Astrocyte (in vitro differentiated cells and primary cell): Measurements from ENCODE around the gene KHK. TPM values are rescaled to one million over a fixed set of nuclear protein-coding genes. Genes with fewer than 3 reads are reported as not detected.

Experiments used
- DNase-seq: peaks from one replicate; pipeline ENCODE4 v3.0.0-alpha.2; 2010; ENCODE audit warnings: low read depth
- FAIRE-seq: peaks from 2 replicates; lab custom pipeline; 2011; peaks lifted over from hg19 to GRCh38; lab: Jason Lieb, UNC
- H2AFZ ChIP-seq: 2 replicates; pipeline ENCODE4 v1.6.0; 2012; ENCODE audit warnings: low read depth, low read length, inconsistent platforms
- H3K27ac ChIP-seq: 2 replicates; pipeline ENCODE4 v1.5.1; 2011; ENCODE audit warnings: low read depth, low read length, inconsistent platforms
- H3K27me3 ChIP-seq: 2 replicates; pipeline ENCODE4 v1.6.0; 2011; ENCODE audit warnings: low read length, inconsistent platforms; ENCODE audit not compliant: insufficient read depth
- H3K36me3 ChIP-seq: 2 replicates; pipeline ENCODE4 v1.5.1; 2011; ENCODE audit warnings: low read length, inconsistent platforms; ENCODE audit not compliant: insufficient read depth
- H3K4me1 ChIP-seq: 2 replicates; pipeline ENCODE4 v1.5.1; 2011; ENCODE audit warnings: low read length, inconsistent platforms; ENCODE audit not compliant: insufficient read depth
- H3K4me2 ChIP-seq: 2 replicates; pipeline ENCODE4 v1.6.0; 2012; ENCODE audit warnings: low read length, inconsistent platforms
- H3K4me3 ChIP-seq: 2 replicates; pipeline ENCODE4 v1.5.1; 2011; ENCODE audit warnings: low read depth, mild to moderate bottlenecking, low read length, inconsistent platforms; ENCODE audit not compliant: insufficient read depth
- H3K79me2 ChIP-seq: 2 replicates; pipeline ENCODE4 v1.6.0; 2012; ENCODE audit warnings: mild to moderate bottlenecking, low read length, inconsistent platforms; ENCODE audit not compliant: insufficient read depth
- H3K9ac ChIP-seq: 2 replicates; pipeline ENCODE4 v1.6.0; 2012; ENCODE audit warnings: mild to moderate bottlenecking, low read length, inconsistent platforms
- H3K9me3 ChIP-seq: 2 replicates; pipeline ENCODE4 v1.5.1; 2012; ENCODE audit warnings: low read depth, mild to moderate bottlenecking, low read length, inconsistent platforms; ENCODE audit not compliant: insufficient read depth
- H4K20me1 ChIP-seq: 2 replicates; pipeline ENCODE4 v1.6.0; 2012; ENCODE audit warnings: low read length, inconsistent platforms; ENCODE audit not compliant: insufficient read depth
- H3K27ac Mint-ChIP-seq: one replicate; pipeline ENCODE4 v1.8.0; 2021; ENCODE audit warnings: mild to moderate bottlenecking, mixed read lengths; ENCODE audit not compliant: unreplicated experiment
- H3K27me3 Mint-ChIP-seq: one replicate; pipeline ENCODE4 v1.8.0; 2021; ENCODE audit warnings: low read depth, mixed read lengths; ENCODE audit not compliant: unreplicated experiment
- H3K36me3 Mint-ChIP-seq: one replicate; pipeline ENCODE4 v1.8.0; 2021; ENCODE audit warnings: low read depth, mixed read lengths; ENCODE audit not compliant: unreplicated experiment
- H3K4me1 Mint-ChIP-seq: one replicate; pipeline ENCODE4 v1.8.0; 2021; ENCODE audit warnings: low read depth, mixed read lengths; ENCODE audit not compliant: unreplicated experiment
- H3K4me3 Mint-ChIP-seq: one replicate; pipeline ENCODE4 v1.8.0; 2021; ENCODE audit warnings: mild to moderate bottlenecking, moderate library complexity, mixed read lengths; ENCODE audit not compliant: unreplicated experiment
- H3K9me3 Mint-ChIP-seq: one replicate; pipeline ENCODE4 v1.8.0; 2021; ENCODE audit warnings: mild to moderate bottlenecking, mixed read lengths; ENCODE audit not compliant: unreplicated experiment
- CTCF ChIP-seq: IDR thresholded peaks from 2 replicates; pipeline ENCODE4 v1.5.1; 2011; ENCODE audit warnings: low read depth, mild to moderate bottlenecking, inconsistent platforms, low read length, moderate library complexity; ENCODE audit not compliant: insufficient read depth
- EZH2 ChIP-seq: IDR thresholded peaks from 2 replicates; pipeline ENCODE4 v1.6.1; 2012; ENCODE audit warnings: mild to moderate bottlenecking, low read length, inconsistent platforms; ENCODE audit not compliant: insufficient read depth
- total RNA-seq: library from RNA; stranded (reverse); gene quantifications from 2 replicates; pipeline ENCODE4 v1.2.1, GENCODE V29; 2021

The KHK gene
- total RNA-seq, 1 donor from 2014 or later = 0.95 TPM

GRCh38 chr2:27134781-27135477 is 48.4 kb downstream of the KHK start:
- H3K36me3 ChIP-seq = peaks cover 8% of the 10 kb centered on the region
- H3K4me3 ChIP-seq = peak overlapping the region; percentile 19
- H3K27me3 Mint-ChIP-seq = peaks cover 16% of the 10 kb centered on the region
- no peak for DNase-seq
- peaks cover 9% of the 10 kb centered on the region for H3K4me1 ChIP-seq
- no peak overlapping the region for H3K27ac ChIP-seq
- H3K9me3 Mint-ChIP-seq = no peaks in the 10 kb centered on the region
- H3K4me3 Mint-ChIP-seq = peak overlapping the region; percentile 93
- H3K9me3 ChIP-seq = no peaks in the 10 kb centered on the region
- H2AFZ ChIP-seq = peak overlapping the region; percentile 49
- no peak for FAIRE-seq
- no peak overlapping the region for H3K9ac ChIP-seq
- H3K27me3 ChIP-seq = peaks cover 6% of the 10 kb centered on the region
- H3K79me2 ChIP-seq = peaks cover 26% of the 10 kb centered on the region
- peaks cover 6% of the 10 kb centered on the region for H3K4me1 Mint-ChIP-seq
- no peak for TF ChIP-seq EZH2
- TF ChIP-seq CTCF = no peak
- peak overlapping the region; percentile 66 for H3K27ac Mint-ChIP-seq
- peak overlapping the region; percentile 94 for H3K4me2 ChIP-seq
- H4K20me1 ChIP-seq = peaks cover 34% of the 10 kb centered on the region
- H3K36me3 Mint-ChIP-seq = peaks cover 10% of the 10 kb centered on the region

DNA sequence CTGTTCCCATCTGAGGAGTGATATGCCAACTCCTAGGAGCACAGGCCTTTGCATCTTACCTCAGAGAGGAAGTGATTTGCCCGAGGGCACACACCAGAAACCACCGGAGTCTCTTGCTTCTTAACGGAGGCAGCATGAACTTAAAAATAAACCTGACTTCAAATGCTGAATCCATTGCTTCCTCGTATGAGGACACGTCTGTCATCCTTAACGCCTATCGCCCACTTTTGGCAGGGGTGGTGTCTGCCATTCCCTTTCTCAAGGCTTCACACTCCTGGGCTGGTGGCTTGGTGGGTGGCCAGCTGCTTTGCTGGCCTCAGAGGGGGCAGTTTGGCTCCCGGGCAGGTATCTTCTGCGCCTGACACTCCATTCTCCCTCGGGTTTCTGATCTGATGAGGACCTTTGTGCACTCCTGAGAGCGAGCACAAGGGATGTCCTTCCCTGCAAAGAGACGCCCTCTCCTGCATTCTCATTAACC is 48.9 kb downstream of the KHK start:
- H3K4me3 ChIP-seq = no peak overlapping the region
- H3K27me3 ChIP-seq = peaks cover 6% of the 10 kb centered on the region
- peaks cover 6% of the 10 kb centered on the region for H3K4me1 Mint-ChIP-seq
- H2AFZ ChIP-seq = no peak overlapping the region
- H3K27ac Mint-ChIP-seq = peak overlapping the region; percentile 66
- H3K79me2 ChIP-seq = peaks cover 26% of the 10 kb centered on the region
- DNase-seq (no peak), FAIRE-seq (no peak)
- H3K9me3 ChIP-seq = no peaks in the 10 kb centered on the region
- no peak overlapping the region for H3K27ac ChIP-seq
- H3K4me3 Mint-ChIP-seq = peak overlapping the region; percentile 93
- H3K36me3 Mint-ChIP-seq = peaks cover 10% of the 10 kb centered on the region
- H3K36me3 ChIP-seq = peaks cover 5% of the 10 kb centered on the region
- H4K20me1 ChIP-seq = peaks cover 34% of the 10 kb centered on the region
- H3K27me3 Mint-ChIP-seq = peaks cover 16% of the 10 kb centered on the region
- no peak overlapping the region for H3K9ac ChIP-seq
- H3K4me1 ChIP-seq = peaks cover 9% of the 10 kb centered on the region
- H3K9me3 Mint-ChIP-seq = no peaks in the 10 kb centered on the region
- no peak for TF ChIP-seq CTCF
- TF ChIP-seq EZH2 = no peak
- no peak overlapping the region for H3K4me2 ChIP-seq

GRCh38 chr2:27136751-27137150 is 50.2 kb downstream of the KHK start:
- DNase-seq (no peak), FAIRE-seq (no peak)
- H3K27ac ChIP-seq = no peak overlapping the region
- Mint-ChIP-seq H3K27me3 (peaks cover 16% of the 10 kb centered on the region), H3K9me3 (no peaks in the 10 kb centered on the region), H3K27ac (no peak overlapping the region), H3K4me1 (peaks cover 6% of the 10 kb centered on the region), H3K36me3 (peaks cover 5% of the 10 kb centered on the region), H3K4me3 (peak overlapping the region; percentile 34)
- peaks cover 26% of the 10 kb centered on the region for H3K79me2 ChIP-seq
- peaks cover 6% of the 10 kb centered on the region for H3K27me3 ChIP-seq
- no peak overlapping the region for H3K4me3 ChIP-seq
- TF ChIP-seq EZH2 = no peak
- no peak for TF ChIP-seq CTCF
- no peaks in the 10 kb centered on the region for H3K9me3 ChIP-seq
- H3K4me2 ChIP-seq = no peak overlapping the region
- no peak overlapping the region for H3K9ac ChIP-seq
- peaks cover 9% of the 10 kb centered on the region for H3K4me1 ChIP-seq
- no peaks in the 10 kb centered on the region for H3K36me3 ChIP-seq
- H2AFZ ChIP-seq = no peak overlapping the region
- peaks cover 22% of the 10 kb centered on the region for H4K20me1 ChIP-seq
